Activated naive CD4-positive, alpha-beta T cell treated with anti-CD3 and anti-CD28 coated beads, Interleukin-2, amount 50 U/mL, for 16 hours (primary cell): ENCODE results near the gene WDR59.

Experiments used
- DNase-seq: peaks from one replicate; pipeline ENCODE4 v3.0.0-alpha.2; 2020

The WDR59 gene

DNA sequence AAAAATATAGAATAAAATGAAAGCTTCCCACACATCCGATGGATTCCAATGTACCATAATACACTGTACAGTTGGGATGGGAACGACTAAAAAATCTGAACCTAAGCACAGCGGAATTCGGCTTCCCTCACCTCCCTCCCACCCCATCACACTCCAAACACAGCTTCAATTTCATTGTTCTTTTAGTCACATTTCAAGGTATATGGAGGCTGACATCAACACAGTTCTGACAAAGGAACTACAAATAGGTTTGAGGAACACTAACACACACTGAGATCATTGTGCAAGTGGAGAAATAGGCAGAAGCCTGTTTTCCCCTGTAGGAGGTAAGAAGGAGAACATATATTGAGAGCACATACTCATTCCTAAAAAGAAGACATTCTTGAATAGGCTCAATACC is 85.1 kb downstream of the WDR59 start:
- no peak for DNase-seq

DNA sequence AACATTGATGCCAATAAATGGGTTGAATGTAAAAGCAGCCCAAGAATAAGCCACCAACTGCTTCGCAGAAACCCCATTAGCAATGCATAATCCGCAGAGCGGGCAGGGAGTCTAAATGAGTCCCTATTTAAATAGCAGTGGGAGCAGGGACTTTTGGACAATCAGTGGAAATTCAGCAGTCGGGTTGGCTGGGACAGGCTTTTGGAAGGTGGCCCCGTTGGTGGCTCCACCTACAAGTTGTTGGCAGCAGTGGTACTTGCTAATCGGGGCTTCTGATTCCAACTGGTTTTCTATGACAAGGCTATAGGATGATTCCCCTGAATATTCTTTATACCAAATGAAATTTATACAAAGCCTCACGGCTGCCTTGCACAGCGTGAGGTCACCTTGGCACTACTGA is 86.3 kb downstream of the WDR59 start:
- DNase-seq: no peak

DNA sequence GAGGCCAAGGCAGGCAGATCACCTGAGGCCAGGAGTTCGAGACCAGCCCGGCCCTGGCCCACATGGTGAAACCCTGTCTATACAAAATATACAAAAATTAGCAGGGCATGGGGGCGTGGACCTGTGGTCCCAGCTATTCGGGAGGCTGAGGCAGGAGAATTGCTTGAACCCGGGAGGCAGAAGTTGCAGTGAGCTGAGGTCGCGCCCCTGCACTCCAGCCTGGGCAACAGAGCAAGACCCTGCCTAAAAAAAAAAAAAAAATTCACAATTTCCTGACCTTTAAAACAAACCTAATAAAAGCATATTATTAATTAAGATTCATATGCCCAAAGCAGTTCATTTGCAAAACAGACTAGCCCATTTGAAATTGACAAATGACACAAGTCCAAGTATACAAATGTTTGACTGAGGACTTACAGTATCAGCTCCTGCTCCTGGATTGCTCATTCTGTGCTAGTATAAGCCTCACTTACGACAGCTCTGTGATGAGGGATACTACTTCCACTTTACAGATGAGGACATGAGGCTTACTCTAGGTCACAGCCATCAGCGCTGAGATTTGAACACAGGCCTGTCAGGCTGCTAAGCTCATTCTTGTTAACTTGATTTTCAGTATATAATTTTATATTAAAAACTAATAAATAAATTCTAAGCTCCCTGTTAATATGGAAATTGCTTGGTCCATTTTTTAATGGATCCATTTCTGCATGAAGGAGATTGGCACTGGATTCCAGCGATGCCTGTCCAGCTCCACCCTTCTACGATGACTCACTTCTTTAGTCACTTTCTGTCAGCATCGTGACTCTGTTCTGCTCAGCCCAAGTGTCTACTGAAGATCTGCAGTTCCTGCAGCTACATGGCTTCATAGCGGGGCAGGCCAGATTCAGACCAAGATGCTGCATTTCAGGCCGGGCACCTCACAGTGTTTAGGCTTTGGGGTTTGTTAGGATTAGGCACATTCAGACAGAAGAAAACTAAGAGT is 88.2 kb downstream of the WDR59 start:
- no peak for DNase-seq

DNA sequence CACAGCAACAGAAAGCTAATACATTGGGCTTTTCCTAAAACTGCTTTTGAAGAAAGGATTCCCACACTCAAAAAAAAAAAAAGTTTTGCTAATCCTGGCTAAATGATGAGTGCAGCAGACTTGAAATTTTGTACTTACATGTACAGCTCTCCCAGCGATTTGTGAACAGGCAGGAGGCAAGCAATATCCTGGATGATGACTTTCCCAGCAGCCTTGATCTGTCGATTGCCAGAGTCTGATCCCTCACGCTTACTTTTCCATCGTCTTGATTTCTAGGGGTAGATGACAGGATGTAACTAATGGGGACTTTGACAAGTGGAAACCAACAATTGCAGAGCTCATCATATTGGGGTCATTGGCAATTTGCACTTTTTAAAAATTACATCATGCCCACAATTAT is 91.4 kb downstream of the WDR59 start:
- no peak for DNase-seq

DNA sequence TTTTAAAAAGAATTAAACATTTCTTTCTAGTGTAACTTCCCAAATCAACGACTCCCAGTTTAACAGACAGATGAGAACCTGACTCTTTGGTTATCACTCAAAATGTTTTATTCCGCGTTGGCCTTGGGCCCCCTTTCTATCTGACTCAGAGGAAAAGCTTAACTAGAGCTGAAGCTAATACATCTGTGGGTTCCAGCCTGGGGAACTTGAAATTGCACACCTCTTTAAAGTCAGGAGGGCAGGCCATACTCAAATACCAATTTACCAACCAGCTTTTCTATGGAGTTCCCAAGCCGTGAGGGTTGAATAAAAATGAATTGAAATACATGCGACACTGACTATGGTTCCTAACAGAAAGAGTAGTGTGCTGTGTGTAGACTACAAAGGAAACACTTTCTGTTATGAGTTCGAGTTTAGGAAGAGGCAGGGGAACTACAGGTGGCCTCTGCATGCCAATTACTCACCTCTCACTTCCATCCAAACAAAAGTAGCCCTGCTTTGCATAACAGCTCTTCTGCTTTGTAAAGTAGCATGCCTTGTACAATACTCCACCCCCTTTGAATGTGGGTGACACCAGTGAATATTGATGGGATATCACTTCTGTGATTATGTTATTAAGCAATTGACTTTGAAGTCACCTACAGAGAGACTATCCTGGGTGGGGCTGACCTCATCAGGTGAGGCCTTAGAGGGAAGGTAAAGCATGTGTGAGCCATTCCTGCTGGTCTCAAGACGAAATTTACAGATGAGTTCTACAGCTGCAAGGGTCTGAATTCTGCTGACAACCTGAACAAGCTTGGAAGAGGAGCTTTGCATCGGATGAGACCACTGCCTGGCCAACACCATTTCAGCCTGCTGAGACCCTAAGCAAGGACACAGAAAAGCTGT is 92.1 kb downstream of the WDR59 start:
- DNase-seq: no peak

DNA sequence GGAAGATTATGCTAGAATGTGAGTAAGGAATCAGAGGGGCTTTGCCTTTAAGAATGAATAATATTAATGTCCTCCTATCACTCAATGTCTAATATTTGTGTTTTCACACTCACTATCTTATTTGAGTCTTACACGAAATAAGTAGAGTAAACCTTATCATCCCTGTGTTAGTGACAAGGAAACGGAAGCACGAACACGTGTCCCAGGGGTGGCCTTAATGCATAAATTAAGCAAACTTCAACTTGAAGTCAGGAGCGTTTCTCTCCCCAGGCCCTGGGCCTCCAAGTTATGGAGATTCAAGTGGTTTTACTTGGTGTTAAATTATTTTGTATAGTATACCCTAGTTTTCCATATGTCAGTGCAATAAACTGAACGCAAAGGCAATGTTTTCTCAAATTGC is 96.0 kb downstream of the WDR59 start:
- no peak for DNase-seq

DNA sequence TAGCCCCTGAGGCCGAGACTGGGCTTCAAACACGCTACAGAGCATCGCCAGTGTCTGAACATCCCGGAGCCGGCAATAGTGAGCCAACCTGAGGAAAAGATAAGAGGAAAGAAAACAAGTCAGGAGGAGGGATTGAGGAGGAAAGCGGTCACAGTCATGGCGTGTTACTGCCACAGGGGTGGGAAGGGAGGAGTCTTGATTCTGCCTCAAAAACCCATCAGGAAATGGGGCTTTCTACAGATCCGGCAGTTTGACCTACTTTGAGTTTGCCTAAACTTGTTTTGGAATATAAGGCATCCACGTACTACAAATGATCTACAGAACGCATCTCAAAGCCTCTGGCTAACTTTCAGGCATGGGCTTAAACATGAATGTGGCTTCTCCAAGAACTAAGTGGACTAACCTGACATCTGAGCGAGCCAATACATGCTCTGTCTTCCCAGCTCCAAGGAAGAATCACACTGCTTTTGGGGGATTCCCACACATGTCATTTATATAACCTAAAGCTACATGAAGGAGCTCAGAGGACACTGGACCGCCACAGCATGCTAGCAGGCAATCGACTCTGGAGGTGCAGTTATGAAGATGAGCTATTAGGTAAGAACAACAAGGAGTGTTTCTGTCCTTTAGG is 96.6 kb downstream of the WDR59 start:
- DNase-seq: no peak

DNA sequence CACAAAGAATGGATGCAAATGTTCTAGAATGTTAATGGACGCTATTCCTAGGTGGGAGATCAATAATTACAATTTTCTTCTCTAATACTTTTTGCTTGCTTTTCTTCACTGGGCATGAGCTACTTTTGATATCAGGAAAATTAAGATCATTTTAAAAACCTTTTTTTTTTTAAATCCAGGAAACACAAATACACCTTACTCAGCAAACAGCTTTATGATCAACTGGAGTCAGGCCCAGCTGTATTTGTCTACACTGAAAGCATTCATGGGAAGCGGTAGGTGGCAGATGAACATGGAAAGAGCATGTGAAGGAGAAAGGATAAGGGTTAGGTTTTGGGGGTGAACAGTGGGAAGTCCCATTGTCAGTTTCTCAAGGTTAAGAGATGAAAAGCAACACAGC is 97.8 kb downstream of the WDR59 start:
- DNase-seq: no peak

DNA sequence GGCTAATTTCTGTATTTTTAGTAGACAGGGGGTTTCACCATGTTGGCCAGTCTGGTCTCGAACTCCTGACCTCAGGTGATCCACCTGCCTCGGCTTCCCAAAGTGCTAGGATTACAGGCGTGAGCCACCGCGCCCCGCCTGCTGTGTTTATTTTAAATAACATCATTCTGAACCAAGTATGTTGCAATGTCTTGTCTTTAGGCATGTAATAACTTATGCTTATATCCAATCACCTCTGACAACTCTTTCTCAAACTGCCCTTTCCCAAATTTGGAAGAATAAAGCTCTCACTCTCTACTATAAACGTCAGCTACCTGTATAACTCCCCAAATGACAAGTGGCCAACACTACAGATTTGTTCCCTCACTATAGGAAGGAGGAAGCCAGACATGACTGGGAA is 107.2 kb downstream of the WDR59 start:
- DNase-seq: no peak

DNA sequence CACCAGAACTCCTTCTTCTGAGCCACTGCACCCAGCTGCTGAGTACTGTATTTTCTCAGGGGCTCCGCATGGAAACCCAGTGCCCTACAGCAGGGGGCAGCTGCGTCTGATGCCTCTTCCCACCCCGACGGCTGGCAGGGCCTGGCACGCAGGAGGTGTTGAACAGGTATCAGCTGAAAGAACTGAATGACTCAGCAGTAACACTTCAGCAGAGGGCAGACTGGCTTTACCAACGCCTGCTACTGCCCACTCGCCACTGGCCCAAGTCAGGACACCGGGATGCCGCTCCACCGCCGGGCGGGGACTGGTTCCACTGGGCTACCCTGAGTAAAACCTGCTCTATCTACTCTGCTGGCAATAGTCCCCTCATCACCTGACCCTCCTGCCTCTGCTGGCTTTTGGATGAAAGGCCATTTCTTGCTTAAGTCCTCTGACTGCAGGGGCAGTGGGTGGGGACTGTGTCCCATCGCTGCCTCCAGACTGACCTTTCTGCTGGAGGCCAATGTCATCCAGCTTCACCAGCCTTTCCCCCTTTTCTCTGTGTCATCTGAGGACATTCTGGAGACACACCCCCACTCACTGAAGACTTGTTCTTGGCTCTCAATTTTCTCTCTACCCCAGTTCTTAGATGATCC is 109.9 kb downstream of the WDR59 start:
- no peak for DNase-seq

DNA sequence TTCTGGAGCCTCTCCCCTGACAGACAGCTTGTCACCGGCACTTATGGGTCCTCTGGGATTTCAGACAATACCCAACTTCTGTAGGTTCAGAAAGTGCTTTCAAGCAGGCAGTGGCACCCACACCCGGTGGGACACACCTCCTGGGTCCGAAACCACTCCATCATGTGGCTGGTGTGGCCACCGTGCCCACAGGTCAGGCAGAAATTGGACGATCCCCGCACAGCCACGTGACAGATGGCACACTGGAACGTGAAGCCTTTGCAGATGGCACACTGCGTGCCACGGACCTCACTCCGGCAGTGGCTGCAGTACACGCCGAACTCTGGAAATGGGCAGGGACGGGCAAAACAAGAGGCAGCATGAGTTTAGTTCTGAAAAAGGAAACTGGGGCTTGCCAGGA is 110.8 kb downstream of the WDR59 start:
- DNase-seq: no peak

DNA sequence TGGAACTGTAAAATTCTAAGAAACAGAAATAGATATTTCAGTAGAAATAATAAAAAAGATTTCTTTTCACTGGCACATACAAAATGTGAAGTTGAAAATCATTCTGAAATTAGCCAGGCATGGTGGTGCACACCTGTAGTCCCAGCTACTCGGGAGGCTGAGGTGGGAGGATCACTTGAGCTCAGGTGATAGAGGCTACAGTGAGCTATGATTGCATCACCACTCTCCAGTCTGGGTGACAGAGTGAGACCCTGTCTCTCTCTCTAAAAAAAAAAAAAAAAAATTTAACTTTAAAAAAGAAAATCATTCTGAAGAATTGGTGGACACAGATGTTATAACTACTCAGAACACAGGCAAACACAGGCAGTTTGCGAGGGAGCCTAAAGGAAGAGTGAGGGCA is 112.6 kb downstream of the WDR59 start:
- DNase-seq: no peak

DNA sequence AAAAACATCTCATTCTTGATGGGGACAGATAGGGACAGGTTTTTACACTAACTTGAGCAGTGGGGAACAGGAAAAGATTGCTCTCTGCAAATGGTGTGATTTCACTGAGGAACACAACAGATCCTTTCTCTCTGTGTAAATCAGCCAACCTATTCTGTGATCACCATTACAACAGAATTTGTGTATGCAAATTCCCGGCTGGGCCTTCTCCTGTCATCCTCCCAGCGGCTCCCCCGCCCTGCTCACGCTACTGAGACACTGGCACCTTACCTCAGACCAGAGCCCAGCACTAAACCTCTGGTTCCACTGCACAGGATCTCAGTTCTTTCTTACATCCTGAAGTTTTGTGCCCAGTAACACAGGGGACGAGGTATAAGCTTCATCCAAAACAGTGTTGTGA is 113.3 kb downstream of the WDR59 start:
- no peak for DNase-seq

DNA sequence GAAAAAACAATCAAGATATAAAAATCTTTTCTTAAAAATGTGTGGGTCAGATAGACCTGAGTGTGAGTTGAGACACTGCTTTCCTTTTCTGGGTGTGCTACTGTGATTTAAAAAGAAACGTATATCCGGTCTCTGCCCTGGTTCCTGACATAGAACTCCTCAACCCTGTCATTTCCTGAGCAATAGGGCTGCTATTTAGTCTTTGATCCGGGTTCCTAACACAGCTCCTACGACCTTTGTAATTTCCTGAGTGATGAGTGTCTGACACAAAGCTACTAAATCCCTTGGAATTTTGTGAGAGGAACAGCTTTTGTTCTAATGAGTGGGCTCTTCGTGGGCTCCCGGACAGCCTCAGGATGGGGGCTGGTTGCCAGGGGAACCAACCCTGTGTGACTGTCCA is 116.4 kb downstream of the WDR59 start:
- DNase-seq: no peak

DNA sequence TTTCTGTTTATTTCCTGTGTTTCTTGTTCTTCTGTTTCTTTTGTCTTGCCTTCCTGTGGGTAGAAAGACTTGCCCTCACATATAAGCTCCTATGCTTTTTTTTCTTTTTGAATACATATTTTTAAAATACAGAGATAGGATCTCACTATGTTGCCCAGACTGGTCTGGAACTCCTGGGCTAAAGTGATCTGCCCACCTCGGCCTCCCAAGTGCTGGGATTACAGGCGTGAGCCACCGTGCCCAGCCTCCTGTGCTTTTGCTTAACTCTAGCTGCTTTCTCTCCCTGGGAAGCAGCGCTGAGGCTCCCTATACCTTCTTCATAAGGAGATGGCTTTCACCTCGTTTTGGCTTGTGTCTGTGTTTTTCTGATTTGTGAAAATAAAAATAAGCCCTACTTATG is 116.9 kb downstream of the WDR59 start:
- no peak for DNase-seq

DNA sequence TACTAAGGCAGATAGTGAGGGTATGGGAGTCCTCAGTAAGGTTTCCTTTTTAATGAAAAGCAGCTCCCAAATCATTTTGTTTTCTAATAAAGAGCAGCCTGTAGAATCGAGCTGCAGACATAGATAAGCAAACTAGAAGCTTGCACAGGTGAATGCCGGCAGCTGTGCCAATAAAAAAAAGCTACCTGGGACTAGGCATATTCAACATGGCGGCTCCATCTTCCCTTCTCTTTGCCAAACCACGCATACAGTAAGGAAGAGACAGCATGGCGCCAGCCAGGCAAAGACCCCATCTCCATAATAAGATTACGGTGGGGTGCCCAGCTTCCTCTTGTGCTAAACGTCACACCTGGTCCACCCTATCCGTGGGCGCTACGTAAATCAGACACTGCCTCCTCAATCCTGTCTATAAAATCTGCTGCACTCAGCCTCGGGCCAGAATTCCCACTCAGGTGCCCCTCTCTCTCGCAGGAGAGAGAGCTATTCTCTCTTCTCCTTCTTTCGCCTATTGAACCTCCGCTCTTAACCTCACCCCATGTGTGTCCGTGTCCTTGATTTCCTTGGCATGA is 117.6 kb downstream of the WDR59 start:
- no peak for DNase-seq

DNA sequence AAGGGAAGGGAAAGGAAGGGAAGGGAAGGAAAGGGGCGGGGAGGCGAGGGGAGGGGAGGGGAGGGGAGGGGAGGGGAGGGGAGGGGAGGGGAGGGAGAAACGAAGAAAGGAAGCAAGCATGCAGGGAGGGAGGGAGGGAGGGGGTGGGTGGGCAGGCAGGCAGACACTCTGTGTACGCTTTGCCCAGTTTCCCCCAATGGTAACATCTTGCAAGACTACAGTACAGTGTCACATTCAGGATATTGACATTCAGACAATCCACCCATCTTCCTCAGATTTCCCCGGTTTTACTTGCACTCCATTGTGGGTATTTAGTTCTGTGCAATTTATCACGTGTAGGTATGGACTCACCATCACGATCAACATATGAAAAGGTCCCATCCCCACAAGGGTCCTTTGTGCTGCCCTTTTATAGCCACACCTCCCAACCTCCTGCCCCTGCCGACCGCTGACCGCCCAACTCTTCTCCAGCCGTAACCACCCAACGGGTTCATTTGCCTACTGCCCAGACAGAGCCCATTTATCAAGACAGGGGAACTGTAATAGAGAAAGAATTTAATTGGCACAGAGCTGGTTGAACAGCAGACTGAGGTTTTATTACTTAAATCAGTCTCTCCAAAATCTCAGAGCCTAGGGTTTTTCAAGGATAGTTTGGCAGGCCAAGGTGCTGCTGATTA is 118.9 kb downstream of the WDR59 start:
- no peak for DNase-seq

DNA sequence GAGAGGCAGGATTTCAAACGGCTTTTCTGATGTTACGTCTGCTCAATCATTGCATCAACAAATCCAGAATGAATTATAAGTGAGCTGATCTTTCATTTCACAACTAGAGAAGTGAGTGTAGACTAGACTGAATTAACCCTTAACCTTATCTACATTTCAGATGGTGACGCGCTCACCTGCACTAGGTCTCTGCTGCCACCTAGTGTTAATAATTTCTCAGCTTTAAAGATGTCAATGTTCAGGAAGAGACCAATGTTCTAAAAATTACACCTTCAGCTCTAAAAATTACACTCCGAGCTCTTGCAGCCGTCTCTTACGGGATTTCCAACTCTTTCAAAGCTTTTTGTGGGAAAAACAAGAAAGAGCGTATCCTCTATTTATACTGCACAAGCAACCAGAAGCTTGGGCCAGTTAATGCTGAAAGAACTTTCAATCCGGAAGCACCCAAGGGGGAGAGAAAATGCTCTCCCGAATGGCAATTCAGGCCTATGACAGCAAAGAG is 122.1 kb downstream of the WDR59 start:
- no peak for DNase-seq

DNA sequence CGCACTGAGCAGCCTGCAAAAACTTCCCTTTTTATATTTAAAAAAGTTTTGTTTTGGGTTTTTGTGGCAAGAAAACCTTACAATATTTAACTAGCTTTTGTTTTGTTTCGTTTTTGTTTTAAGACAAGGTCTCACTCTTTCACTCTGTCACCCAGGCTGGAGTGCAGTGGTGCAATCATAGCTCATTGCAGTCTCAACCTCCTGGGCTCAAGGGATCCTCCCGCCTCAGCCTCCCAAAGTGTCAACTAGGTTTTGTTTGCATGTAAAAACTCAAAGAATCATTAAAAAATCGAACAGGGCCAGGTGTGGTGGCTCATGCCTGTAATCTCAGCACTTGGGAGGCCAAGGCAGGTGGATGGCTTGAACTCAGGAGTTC is 132.4 kb downstream of the WDR59 start:
- DNase-seq: no peak

DNA sequence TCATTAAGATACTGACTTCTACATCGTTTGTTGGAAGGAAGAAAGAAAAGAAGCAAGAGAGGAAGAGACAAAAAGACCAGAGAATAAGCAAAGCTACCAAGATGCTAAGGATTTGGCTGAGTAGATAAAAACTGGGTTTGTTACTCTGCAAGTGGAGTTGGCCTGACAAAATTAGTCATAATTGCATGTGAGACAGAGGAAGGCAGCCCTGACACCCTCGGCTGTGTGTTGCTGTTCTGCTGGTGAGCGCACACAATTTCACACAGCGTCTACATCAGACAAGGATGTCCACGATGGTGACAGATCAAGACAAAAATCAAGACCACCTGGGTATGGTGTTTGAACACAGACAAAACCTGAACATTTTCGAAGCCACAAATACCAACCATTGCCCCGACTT is 134.9 kb downstream of the WDR59 start:
- DNase-seq: no peak

DNA sequence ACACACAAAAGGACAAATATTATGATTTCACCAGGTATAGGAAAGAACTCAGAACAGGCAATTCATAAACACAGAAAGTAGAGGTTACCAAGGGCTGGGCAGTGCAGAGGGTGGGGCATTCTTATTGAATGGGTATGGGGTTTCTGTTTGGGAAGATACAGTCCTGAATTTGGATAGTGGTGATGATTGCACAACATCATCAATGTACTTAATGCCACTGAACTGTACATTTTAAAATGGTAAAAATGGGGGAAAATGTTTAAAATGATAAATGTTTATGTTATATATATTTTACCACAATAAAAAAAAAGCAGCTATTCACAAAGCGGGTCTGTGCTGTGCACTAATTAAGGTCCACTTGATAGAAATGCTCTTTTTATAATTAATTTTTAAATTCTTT is 137.7 kb downstream of the WDR59 start:
- DNase-seq: no peak

DNA sequence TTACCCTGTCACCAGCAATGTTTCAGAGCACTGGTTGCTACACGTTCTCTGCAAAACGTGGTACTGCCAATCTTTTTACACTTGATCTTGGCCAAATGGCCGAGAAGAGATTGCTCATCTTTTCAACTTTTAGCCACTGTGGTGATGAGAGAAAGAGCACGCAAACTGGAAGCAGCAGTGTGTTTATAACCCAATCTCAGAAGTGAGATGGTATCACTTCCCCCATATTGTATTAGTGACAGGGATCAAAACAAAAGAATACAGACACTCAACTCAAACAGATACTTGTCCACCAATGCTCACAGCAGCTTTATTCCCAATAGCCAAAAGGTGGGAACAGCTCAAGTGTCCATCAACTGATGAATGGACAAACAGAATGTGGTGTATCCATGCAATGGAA is 138.2 kb downstream of the WDR59 start:
- DNase-seq: no peak
